ENCODE data around the gene ARL5A.

Gene ARL5A

DNA sequence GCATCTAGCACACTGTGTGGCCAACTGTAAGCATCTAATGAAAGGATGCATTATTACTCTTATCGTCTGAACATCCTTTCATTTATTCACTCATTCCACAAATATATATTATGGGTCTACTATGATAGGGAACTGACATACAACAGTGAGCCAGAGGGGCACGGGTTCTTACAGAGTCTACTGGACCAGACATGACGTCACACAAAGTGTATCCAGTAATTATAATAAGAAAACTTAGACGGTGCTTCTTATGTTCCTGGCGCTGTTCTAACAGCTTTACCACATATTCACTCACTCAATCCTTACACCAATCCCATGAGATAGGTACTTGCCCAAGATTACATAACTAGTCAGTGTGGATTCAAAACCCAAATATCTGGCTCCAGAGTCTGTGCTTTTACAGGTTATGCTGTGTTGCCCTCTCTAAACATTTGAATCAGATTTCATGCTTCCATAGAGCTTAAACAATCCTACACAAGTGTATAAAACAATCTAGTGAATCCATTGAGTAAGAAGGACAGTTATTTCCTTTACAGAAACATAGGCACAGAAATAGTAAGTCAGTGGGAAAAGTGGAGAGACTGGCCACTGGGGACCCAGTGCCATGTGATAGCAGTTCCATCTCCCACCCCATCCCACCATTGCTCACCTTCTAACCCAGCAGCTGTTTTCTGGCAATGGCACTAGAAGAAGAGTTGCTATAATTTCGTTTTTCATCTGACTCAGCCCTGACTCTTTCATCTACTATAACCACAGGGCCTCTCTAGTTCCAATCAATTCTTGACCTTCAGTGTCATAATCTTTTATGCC lies 24.2 kb upstream of the ARL5A start:
- Histone ChIP-seq H3K36me3 (replicated peaks) (no peaks in the 10 kb centered on the region), H3K27me3 (replicated peaks) (no peaks in the 10 kb centered on the region), H3K27ac (no peak overlapping the region), H3K4me3 (ENCODE audit: low read depth, low read length) (no peak overlapping the region)
- in situ Hi-C loops (cut with HindIII; ENCODE audit: low pct_ligation_motif_present, low sequenced_read_pairs) = no loop called here
- TF ChIP-seq CTCF (IDR thresholded peaks at IDR 0.05; ENCODE audit: low read depth, low read length, missing control alignments) = no peak
- no peak for DNase-seq

GRCh38 chr2:151851761-151852160 lies 23.5 kb upstream of the ARL5A start:
- Histone ChIP-seq H3K36me3 (replicated peaks) (no peaks in the 10 kb centered on the region), H3K27ac (no peak overlapping the region), H3K4me3 (ENCODE audit: low read depth, low read length) (no peak overlapping the region), H3K27me3 (replicated peaks) (no peaks in the 10 kb centered on the region)
- no peak for DNase-seq
- TF ChIP-seq CTCF (IDR thresholded peaks at IDR 0.05; ENCODE audit: low read depth, low read length, missing control alignments) = no peak
- in situ Hi-C loops (cut with HindIII; ENCODE audit: low pct_ligation_motif_present, low sequenced_read_pairs) = no loop called here

- no peaks in the 10 kb centered on the region for H3K36me3 ChIP-seq (replicated peaks)
- no peak for TF ChIP-seq CTCF (IDR thresholded peaks at IDR 0.05; ENCODE audit: low read depth, low read length, missing control alignments)
- H3K27me3 ChIP-seq (replicated peaks) = no peaks in the 10 kb centered on the region
- no peak for DNase-seq
- in situ Hi-C loops (cut with HindIII; ENCODE audit: low pct_ligation_motif_present, low sequenced_read_pairs) = no loop called here
- H3K27ac ChIP-seq = no peak overlapping the region
- no peak overlapping the region for H3K4me3 ChIP-seq (ENCODE audit: low read depth, low read length)
Observed at GRCh38 chr2:151849413-151850010, 21.3 kb upstream of the ARL5A start.

- DNase-seq = no peak
- no peak for TF ChIP-seq CTCF (IDR thresholded peaks at IDR 0.05; ENCODE audit: low read depth, low read length, missing control alignments)
- H3K36me3 ChIP-seq (replicated peaks) = no peaks in the 10 kb centered on the region
- no peak overlapping the region for H3K4me3 ChIP-seq (ENCODE audit: low read depth, low read length)
- no peaks in the 10 kb centered on the region for H3K27me3 ChIP-seq (replicated peaks)
- in situ Hi-C loops (cut with HindIII; ENCODE audit: low pct_ligation_motif_present, low sequenced_read_pairs) = no loop called here
- H3K27ac ChIP-seq = no peak overlapping the region
Observed at GRCh38 chr2:151845884-151846283, 17.7 kb upstream of the ARL5A start.

GRCh38 chr2:151845481-151845880 lies 17.3 kb upstream of the ARL5A start:
- Histone ChIP-seq H3K4me3 (ENCODE audit: low read depth, low read length) (no peak overlapping the region), H3K27ac (no peak overlapping the region), H3K36me3 (replicated peaks) (no peaks in the 10 kb centered on the region), H3K27me3 (replicated peaks) (no peaks in the 10 kb centered on the region)
- no peak for TF ChIP-seq CTCF (IDR thresholded peaks at IDR 0.05; ENCODE audit: low read depth, low read length, missing control alignments)
- DNase-seq = no peak
- in situ Hi-C loops (cut with HindIII; ENCODE audit: low pct_ligation_motif_present, low sequenced_read_pairs) = no loop called here

Data from brain microvascular endothelial cell (primary cell).